ENCODE results near the gene SPRED2. TPM values are rescaled to one million over a fixed set of nuclear protein-coding genes. Genes with fewer than 3 reads are reported as not detected.

The SPRED2 gene
- total and polyA plus RNA-seq, 2 of the 8 experiments (the other 6 are each of a cell fraction or from before 2014, with no cell fraction given): 15.3 to 22.5 TPM

GRCh38 chr2:65353046-65353445, 79.4 kb downstream of the SPRED2 start:
- Histone ChIP-seq H3K56ac (replicated peaks; ENCODE audit: insufficient read length, low read depth, low read length) (no peak overlapping the region), H3K27me3 (replicated peaks in 1 of 4; ENCODE audit: control insufficient read depth in 3 of 4, extremely low read depth in 1 of 4, insufficient read depth in 3 of 4, low read length in 3 of 4) (no peaks in the 10 kb centered on the region), H3K23ac (ENCODE audit: insufficient read length) (no peak overlapping the region), H3K79me1 (ENCODE audit: low read depth, low read length) (peaks cover 3% of the 10 kb centered on the region; the same call in 1 of the 2 replicates), H3K23me2 (ENCODE audit: low read depth, low read length) (no peaks in the 10 kb centered on the region), H4K20me1 (replicated peaks in 1 of 2; ENCODE audit: control insufficient read depth in 1 of 2, insufficient read depth in 2 of 2, low read length in 2 of 2) (peaks cover 3 to 7% of the 10 kb centered on the region in 2 experiments), H4K8ac (ENCODE audit: extremely low read depth, insufficient read depth, low read length) (no peak overlapping the region), H2BK15ac (ENCODE audit: low read length) (no peak overlapping the region), H4K5ac (ENCODE audit: insufficient read length, low read depth, low read length) (no peak overlapping the region), H3K4me1 (replicated peaks in 1 of 4; ENCODE audit: control insufficient read depth in 3 of 4, insufficient read depth in 4 of 4, low read length in 3 of 4) (peaks cover 4 to 20% (median 6%) of the 10 kb centered on the region in 4 experiments; a peak in 5 of 7 replicates), H2BK120ac (replicated peaks; ENCODE audit: low read depth, low read length) (no peak overlapping the region), H3K4me2 (ENCODE audit: insufficient read depth in 1 of 2, low read depth in 2 of 2, low read length in 2 of 2) (no peak overlapping the region), H3K9me3 (ENCODE audit: insufficient read depth in 2 of 2, low read depth in 1 of 2, low read length in 1 of 2) (no peaks in the 10 kb centered on the region), H3K4ac (replicated peaks; ENCODE audit: insufficient read length, low read depth, low read length) (no peak overlapping the region), H3K27ac (ENCODE audit: low read depth, low read length) (no peak overlapping the region), H2BK20ac (ENCODE audit: low read length) (no peak overlapping the region), H3K79me2 (ENCODE audit: control insufficient read depth in 1 of 2, insufficient read depth in 2 of 2, low read length in 2 of 2) (no peaks in the 10 kb centered on the region), H2AK5ac (ENCODE audit: low read depth, low read length) (no peak overlapping the region), H3K36me3 (ENCODE audit: control insufficient read depth in 2 of 4, insufficient read depth in 4 of 4, low read length in 3 of 4) (no peaks in the 10 kb centered on the region), H2BK12ac (ENCODE audit: low read depth, low read length) (no peak overlapping the region), H3K4me3 (ENCODE audit: extremely low read depth in 1 of 4, insufficient read depth in 2 of 4, low read depth in 3 of 4, low read length in 4 of 4) (no peak overlapping the region), H3K18ac (ENCODE audit: extremely low read depth, low read length) (no peak overlapping the region), H3K9ac (replicated peaks in 1 of 4; ENCODE audit: extremely low read depth in 1 of 4, low read depth in 3 of 4, low read length in 3 of 4) (no peak overlapping the region), H4K91ac (replicated peaks; ENCODE audit: insufficient read length, low read length) (no peak overlapping the region), H2AFZ (ENCODE audit: low read length) (no peak overlapping the region), H2BK5ac (ENCODE audit: low read depth, low read length) (no peak overlapping the region), H3K14ac (ENCODE audit: insufficient read length) (no peak overlapping the region)
- ChIA-PET POLR2A (ENCODE audit: partially characterized antibody) (interaction anchor here (1.1 kb wide), 1 partner anchor 29 kb away, joined by 3 read pairs; no protein-coding TSS in a partner anchor), CTCF (ENCODE audit: partially characterized antibody) (interaction anchor here (0.7 to 5.1 kb wide), 33 partner anchors 9 to 231 kb away, joined by 3 to 42 read pairs (median 4); no protein-coding TSS in a partner anchor)
- DNase-seq (ENCODE audit: low read depth in 1 of 2, low spot score in 2 of 2) (no peak), FAIRE-seq (peak; percentile 32)
- WGBS, 2 experiments (ENCODE audit: extremely low coverage in 1 of 2, insufficient coverage in 1 of 2, insufficient read length in 1 of 2, insufficient replicate concordance in 2 of 2, low coverage in 1 of 2, low lambda C conversion rate in 2 of 2, missing lambda C conversion rate in 1 of 2): 69% methylated on average over 4 of the region's 4 CpGs; no CpG with 5 or more reads in 1 of the 2 experiments
- peak; percentile 51 to 72 (median 62) for TF ChIP-seq CTCF (IDR thresholded peaks at IDR 0.05; ENCODE audit: control extremely low read depth in 1 of 3, insufficient read depth in 1 of 3, low read depth in 1 of 3, low read length in 3 of 3)
- TF ChIP-seq MAX (IDR thresholded peaks at IDR 0.05): 0 out of 2 replicates have a peak, but pooled peaks have one; percentile 9

Measured in H1 (cell line).